KMS-11 (cell line): ENCODE results near the gene ME1.
A peak's percentile ranks its signal among the peaks of the same experiment; 100 is the strongest.
"Not testable (repeated sequence)": the region's sequence is repeated elsewhere in the genome, so short reads cannot be mapped to it uniquely, and the experiment has no call there.

Experiments
- H2AFZ ChIP-seq: fragments of 200-600 bp; sonication (generic); 2 replicates; pipeline ENCODE4 v1.6.1; 2016; ENCODE audit warnings: antibody characterized with exemption, mixed run types, low read depth
- H3K27ac ChIP-seq: fragments of 200-600 bp; sonication (generic); 2 replicates; pipeline ENCODE4 v1.6.1; 2016; ENCODE audit warnings: mild to moderate bottlenecking, mixed run types
- H3K27me3 ChIP-seq: fragments of 200-600 bp; sonication (generic); 2 replicates; pipeline ENCODE4 v1.6.1; 2017; ENCODE audit warnings: mild to moderate bottlenecking, low read depth, mixed run types, moderate library complexity; ENCODE audit not compliant: insufficient read depth
- H3K36me3 ChIP-seq: fragments of 200-600 bp; sonication (generic); 2 replicates; pipeline ENCODE4 v1.6.1; 2017; ENCODE audit warnings: mild to moderate bottlenecking, mixed run types; ENCODE audit not compliant: insufficient read depth
- H3K4me1 ChIP-seq: fragments of 200-600 bp; sonication (generic); 2 replicates; pipeline ENCODE4 v1.6.1; 2016; ENCODE audit warnings: mild to moderate bottlenecking, low read depth, mixed run types; ENCODE audit not compliant: poor library complexity, severe bottlenecking
- H3K4me2 ChIP-seq: fragments of 200-600 bp; sonication (generic); 2 replicates; pipeline ENCODE4 v1.7.0; 2016; ENCODE audit warnings: mild to moderate bottlenecking, mixed run types
- H3K4me3 ChIP-seq: fragments of 200-600 bp; sonication (generic); IDR thresholded peaks from 2 replicates; pipeline ENCODE4 v1.6.1; 2017; ENCODE audit warnings: low read depth, low read length, mixed read lengths; ENCODE audit not compliant: insufficient read depth
- H3K79me2 ChIP-seq: fragments of 200-600 bp; sonication (generic); 2 replicates; pipeline ENCODE4 v1.6.1; 2016; ENCODE audit warnings: low read depth, mixed run types; ENCODE audit not compliant: insufficient read depth
- H3K9ac ChIP-seq: fragments of 200-600 bp; sonication (generic); 2 replicates; pipeline ENCODE4 v1.6.1; 2016; ENCODE audit warnings: mild to moderate bottlenecking, mixed run types
- H4K20me1 ChIP-seq: fragments of 200-600 bp; sonication (generic); 2 replicates; pipeline ENCODE4 v1.6.1; 2016; ENCODE audit warnings: mild to moderate bottlenecking, mixed run types; ENCODE audit not compliant: insufficient read depth
- CTCF ChIP-seq: fragments of 200-600 bp; sonication (generic); conservative IDR thresholded peaks from 2 replicates; pipeline ENCODE4 v1.6.1; 2017; ENCODE audit warnings: low read depth, mild to moderate bottlenecking, antibody characterized with exemption, low read length, moderate library complexity, mixed read lengths

ME1 gene

GRCh38 chr6:83198486-83199172, 232.2 kb downstream of the ME1 start:
- no peak overlapping the region for H3K27ac ChIP-seq
- peaks cover 5% of the 10 kb centered on the region for H3K4me1 ChIP-seq
- H3K36me3 ChIP-seq = no peaks in the 10 kb centered on the region
- no peak overlapping the region for H3K4me2 ChIP-seq
- H2AFZ ChIP-seq = no peak overlapping the region
- no peak for TF ChIP-seq CTCF
- no peaks in the 10 kb centered on the region for H3K27me3 ChIP-seq
- no peak overlapping the region for H3K9ac ChIP-seq
- no peaks in the 10 kb centered on the region for H3K79me2 ChIP-seq
- H4K20me1 ChIP-seq = no peaks in the 10 kb centered on the region
- H3K4me3 ChIP-seq = no peak overlapping the region

- peaks cover 5% of the 10 kb centered on the region for H3K4me1 ChIP-seq
- H3K79me2 ChIP-seq = no peaks in the 10 kb centered on the region
- H3K4me3 ChIP-seq = no peak overlapping the region
- no peaks in the 10 kb centered on the region for H3K27me3 ChIP-seq
- no peak overlapping the region for H3K27ac ChIP-seq
- no peaks in the 10 kb centered on the region for H4K20me1 ChIP-seq
- H3K4me2 ChIP-seq = peak overlapping the region; percentile 57
- no peaks in the 10 kb centered on the region for H3K36me3 ChIP-seq
- peak overlapping the region; percentile 71 for H2AFZ ChIP-seq
- TF ChIP-seq CTCF = no peak
- peak overlapping the region; percentile 51; the same call in 1 of the 2 replicates for H3K9ac ChIP-seq
These were observed 236.9 kb downstream of the ME1 start for GRCh38 chr6:83193747-83194566.

GRCh38 chr6:83192871-83193746, 237.7 kb downstream of the ME1 start, which contains the start of the genes PGM3 and RWDD2A:
TSS of gene PGM3 (minus strand) at chr6:83193265. CDS start at chr6:83191012, 2,253 bp downstream.
TSS of gene RWDD2A (plus strand) at chr6:83193357. CDS start at chr6:83194452, 1,095 bp downstream.
- H3K36me3 ChIP-seq = no peaks in the 10 kb centered on the region
- peaks cover 5% of the 10 kb centered on the region for H3K4me1 ChIP-seq
- H3K79me2 ChIP-seq = no peaks in the 10 kb centered on the region
- H3K27me3 ChIP-seq = no peaks in the 10 kb centered on the region
- TF ChIP-seq CTCF = no peak
- H3K9ac ChIP-seq = peak within 1 kb of the TSS; percentile 51; the same call in 1 of the 2 replicates
- no peak within 1 kb of the TSS for H3K27ac ChIP-seq
- peak within 1 kb of the TSS; percentile 71 for H3K4me2 ChIP-seq
- no peak within 1 kb of the TSS for H3K4me3 ChIP-seq
- H2AFZ ChIP-seq = peak within 1 kb of the TSS; percentile 71
- H4K20me1 ChIP-seq = no peaks in the 10 kb centered on the region

- Histone ChIP-seq H2AFZ (peak overlapping the region; percentile 71), H3K36me3 (no peaks in the 10 kb centered on the region), H3K4me1 (peaks cover 5% of the 10 kb centered on the region), H3K4me3 (no peak overlapping the region), H4K20me1 (no peaks in the 10 kb centered on the region), H3K27ac (no peak overlapping the region), H3K27me3 (no peaks in the 10 kb centered on the region), H3K79me2 (no peaks in the 10 kb centered on the region), H3K4me2 (peak overlapping the region; percentile 71), H3K9ac (peak overlapping the region; percentile 51; the same call in 1 of the 2 replicates)
- TF ChIP-seq CTCF = no peak
These were observed 238.4 kb downstream of the ME1 start for GRCh38 chr6:83192456-83192855.

GRCh38 chr6:83191974-83192373, 238.9 kb downstream of the ME1 start:
- not testable (repeated sequence) for H3K79me2 ChIP-seq, H3K9ac ChIP-seq, H3K27me3 ChIP-seq, H3K4me3 ChIP-seq, H3K27ac ChIP-seq, H3K4me1 ChIP-seq, H4K20me1 ChIP-seq, H3K36me3 ChIP-seq, H2AFZ ChIP-seq
- peak overlapping the region; percentile 71; the same call in 1 of the 2 replicates for H3K4me2 ChIP-seq
